Measurements from ENCODE around the gene HTATIP2.
"Not testable (repeated sequence)": the region's sequence is repeated elsewhere in the genome, so short reads cannot be mapped to it uniquely, and the experiment has no call there.

HTATIP2 gene

GRCh38 chr11:20372081-20372626 lies 8.6 kb downstream of the HTATIP2 start:
- DNase-seq (ENCODE audit: low read depth) = no peak

GRCh38 chr11:20373147-20373546 lies 9.6 kb downstream of the HTATIP2 start:
- DNase-seq (ENCODE audit: low read depth) = no peak

- no peak for DNase-seq (ENCODE audit: low read depth)
Observed at GRCh38 chr11:20373568-20374209, 10.2 kb downstream of the HTATIP2 start.

- DNase-seq (ENCODE audit: low read depth) = no peak
Observed at GRCh38 chr11:20374741-20375300, 11.3 kb downstream of the HTATIP2 start.

GRCh38 chr11:20376162-20376730 lies 12.7 kb downstream of the HTATIP2 start:
- no peak for DNase-seq (ENCODE audit: low read depth)

GRCh38 chr11:20385996-20386395 lies 22.5 kb downstream of the HTATIP2 start:
- DNase-seq (ENCODE audit: low read depth) = not testable (repeated sequence)

GRCh38 chr11:20387261-20388095 lies 24.0 kb downstream of the HTATIP2 start, which contains the start of gene PRMT3:
Gene PRMT3 (plus strand): TSS chr11:20387716. CDS start chr11:20387747, 31 bp downstream.
- DNase-seq (ENCODE audit: low read depth) = peak; percentile 98

- no peak for DNase-seq (ENCODE audit: low read depth)
Observed at GRCh38 chr11:20388096-20389055, 24.9 kb downstream of the HTATIP2 start.

GRCh38 chr11:20397281-20397680 lies 33.8 kb downstream of the HTATIP2 start:
- no peak for DNase-seq (ENCODE audit: low read depth)

GRCh38 chr11:20399498-20399897 lies 36.0 kb downstream of the HTATIP2 start:
- no peak for DNase-seq (ENCODE audit: low read depth)

GRCh38 chr11:20403059-20403458 lies 39.5 kb downstream of the HTATIP2 start:
- DNase-seq (ENCODE audit: low read depth) = no peak

- no peak for DNase-seq (ENCODE audit: low read depth)
Observed at GRCh38 chr11:20406484-20406883, 43.0 kb downstream of the HTATIP2 start.

GRCh38 chr11:20407344-20407743 lies 43.8 kb downstream of the HTATIP2 start:
- DNase-seq (ENCODE audit: low read depth) = no peak

GRCh38 chr11:20415432-20415831 lies 51.9 kb downstream of the HTATIP2 start:
- DNase-seq (ENCODE audit: low read depth) = no peak

- DNase-seq (ENCODE audit: low read depth) = no peak
Observed at GRCh38 chr11:20417771-20418170, 54.3 kb downstream of the HTATIP2 start.

- DNase-seq (ENCODE audit: low read depth) = no peak
Observed at GRCh38 chr11:20421946-20422345, 58.4 kb downstream of the HTATIP2 start.

- DNase-seq (ENCODE audit: low read depth) = no peak
Observed at GRCh38 chr11:20429216-20429615, 65.7 kb downstream of the HTATIP2 start.
